HUDEP-2 (cell line): ENCODE measurements around the gene TCEANC.

Experiments
- DNase-seq, 76 experiments: peaks; one replicate each; lab custom pipeline; 2025; ENCODE audit not compliant: unreplicated experiment in 76 of 76; lab: John Stamatoyannopoulos, UW

The TCEANC gene

GRCh38 chrX:13689741-13690211, 36.8 kb downstream of the TCEANC start:
- peak in 3 of 76 experiments; percentile 0 to 7 (median 4) for DNase-seq

DNA sequence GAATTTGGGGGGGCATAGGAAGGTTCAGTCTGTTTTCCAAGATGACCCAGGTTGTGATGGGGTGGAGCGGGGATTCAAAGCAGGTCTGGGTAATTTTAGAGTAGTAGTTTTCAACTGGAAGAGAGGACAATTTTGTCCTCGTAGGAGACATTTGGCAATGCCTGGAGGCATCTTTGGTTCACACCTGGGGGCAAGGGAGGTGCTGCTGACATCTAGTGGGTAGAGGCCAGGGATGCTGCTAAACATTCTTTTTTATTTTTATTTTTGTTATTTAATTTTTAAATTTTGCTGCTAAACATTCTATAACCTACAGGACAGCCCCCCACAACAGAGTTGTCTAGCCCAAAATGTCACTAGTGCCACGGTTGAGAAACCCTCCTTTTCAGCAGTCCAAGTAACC, 37.9 kb downstream of the TCEANC start:
- DNase-seq = no peak

GRCh38 chrX:13691841-13692371, 39.0 kb downstream of the TCEANC start:
- no peak for DNase-seq

- peak in 6 of 76 experiments; percentile 0 to 34 (median 0) for DNase-seq
These were observed 39.9 kb downstream of the TCEANC start for GRCh38 chrX:13692771-13693231.

- no peak for DNase-seq
These were observed 40.5 kb downstream of the TCEANC start for GRCh38 chrX:13693341-13693961.

GRCh38 chrX:13694359-13694758, 41.4 kb downstream of the TCEANC start:
- DNase-seq = no peak

- no peak for DNase-seq
These were observed 42.0 kb downstream of the TCEANC start for GRCh38 chrX:13694983-13695382.

- DNase-seq = peak in 1 of 76 experiments; percentile 0
These were observed 42.7 kb downstream of the TCEANC start for GRCh38 chrX:13695601-13696115.

GRCh38 chrX:13697455-13697854, 44.5 kb downstream of the TCEANC start:
- no peak for DNase-seq

GRCh38 chrX:13697976-13698375, 45.0 kb downstream of the TCEANC start:
- DNase-seq = no peak

GRCh38 chrX:13698432-13698831, 45.5 kb downstream of the TCEANC start:
- DNase-seq = no peak

DNA sequence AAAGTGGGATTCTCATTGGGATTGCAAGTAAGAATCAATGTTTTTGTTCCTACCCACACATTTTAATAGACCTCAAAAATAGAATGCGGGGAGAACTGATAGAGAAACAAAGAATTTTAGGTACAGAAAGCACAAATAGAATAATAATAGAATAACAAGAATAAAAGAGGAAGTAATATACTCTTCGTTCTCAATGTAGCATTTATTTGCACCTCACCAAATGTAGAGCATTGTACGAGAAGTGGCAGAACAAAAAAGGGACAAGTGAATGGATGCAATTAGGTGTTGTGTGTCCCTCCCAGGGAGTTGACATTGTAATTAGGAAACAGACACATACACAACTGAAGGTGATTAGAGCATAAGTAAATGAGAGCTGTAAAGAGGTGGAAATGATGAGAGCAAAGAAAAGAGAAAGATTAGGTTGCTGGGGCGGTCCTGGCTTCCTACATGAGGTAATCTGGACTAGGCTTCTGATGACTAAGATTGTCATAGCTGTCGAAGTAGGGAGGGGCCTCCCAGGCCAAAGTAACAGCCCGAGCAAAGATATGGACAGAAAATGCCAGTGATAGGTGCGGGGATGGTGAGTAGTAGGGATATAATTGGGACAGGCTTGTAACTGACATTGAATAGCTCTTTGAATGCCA, 46.4 kb downstream of the TCEANC start:
- peak in 43 of 76 experiments; percentile 0 to 38 (median 4) for DNase-seq

GRCh38 chrX:13700380-13700779, 47.4 kb downstream of the TCEANC start:
- DNase-seq = no peak

GRCh38 chrX:13702111-13702789, 49.3 kb downstream of the TCEANC start:
- no peak for DNase-seq

- DNase-seq = no peak
These were observed 50.2 kb downstream of the TCEANC start for GRCh38 chrX:13703135-13703534.

GRCh38 chrX:13703589-13703988, 50.6 kb downstream of the TCEANC start:
- DNase-seq = no peak

- DNase-seq = peak in 1 of 76 experiments; percentile 0
These were observed 58.2 kb downstream of the TCEANC start for GRCh38 chrX:13711141-13711540.
